22Rv1 (cell line): ENCODE data around the gene ADK.
"Not testable (repeated sequence)": the region's sequence is repeated elsewhere in the genome, so short reads cannot be mapped to it uniquely, and the experiment has no call there.

ENCODE experiments used
- H3K27ac ChIP-seq: fragments of 450-650 bp; 2 replicates; pipeline ENCODE4 v1.5.1; 2017
- CTCF ChIP-seq: fragments of 450-650 bp; IDR thresholded peaks from 2 replicates; pipeline ENCODE4 v1.5.1; 2017; ENCODE audit warnings: mild to moderate bottlenecking
- ZFX ChIP-seq: fragments of 450-650 bp; IDR thresholded peaks from 2 replicates; pipeline ENCODE4 v1.6.1; 2017; ENCODE audit warnings: antibody characterized with exemption, borderline replicate concordance

ADK gene

GRCh38 chr10:74202356-74202755, 51.3 kb downstream of the ADK start:
- no peak overlapping the region for H3K27ac ChIP-seq
- TF ChIP-seq CTCF (no peak), ZFX (no peak)

- peak overlapping the region; percentile 54 for H3K27ac ChIP-seq
- no peak for TF ChIP-seq ZFX
- no peak for TF ChIP-seq CTCF
These were observed 55.7 kb downstream of the ADK start for GRCh38 chr10:74206746-74207145.

GRCh38 chr10:74207691-74208480, 56.9 kb downstream of the ADK start:
- TF ChIP-seq ZFX (no peak), CTCF (no peak)
- H3K27ac ChIP-seq, result no peak overlapping the region

- TF ChIP-seq CTCF, result no peak
- TF ChIP-seq ZFX, result no peak
- H3K27ac ChIP-seq, result no peak overlapping the region
These were observed 58.0 kb downstream of the ADK start for GRCh38 chr10:74208997-74209396.

GRCh38 chr10:74213019-74213418, 62.0 kb downstream of the ADK start:
- H3K27ac ChIP-seq, result no peak overlapping the region

GRCh38 chr10:74213571-74214162, 62.6 kb downstream of the ADK start:
- H3K27ac ChIP-seq, result no peak overlapping the region
- TF ChIP-seq CTCF (peak; percentile 66), ZFX (no peak)

More at GRCh38 chr10:74213019-74213418, 62.0 kb downstream of the ADK start:
- no peak for TF ChIP-seq CTCF
- no peak for TF ChIP-seq ZFX

GRCh38 chr10:74217110-74217509, 66.1 kb downstream of the ADK start:
- H3K27ac ChIP-seq, result not testable (repeated sequence)

GRCh38 chr10:74222467-74222866, 71.4 kb downstream of the ADK start:
- H3K27ac ChIP-seq, result not testable (repeated sequence)
